ENCODE results near the gene USP15. TPM values are rescaled to one million over a fixed set of nuclear protein-coding genes. Genes with fewer than 3 reads are reported as not detected.

Gene USP15
- total RNA-seq, 1 experiment from 2014 or later = 35.3 TPM

DNA sequence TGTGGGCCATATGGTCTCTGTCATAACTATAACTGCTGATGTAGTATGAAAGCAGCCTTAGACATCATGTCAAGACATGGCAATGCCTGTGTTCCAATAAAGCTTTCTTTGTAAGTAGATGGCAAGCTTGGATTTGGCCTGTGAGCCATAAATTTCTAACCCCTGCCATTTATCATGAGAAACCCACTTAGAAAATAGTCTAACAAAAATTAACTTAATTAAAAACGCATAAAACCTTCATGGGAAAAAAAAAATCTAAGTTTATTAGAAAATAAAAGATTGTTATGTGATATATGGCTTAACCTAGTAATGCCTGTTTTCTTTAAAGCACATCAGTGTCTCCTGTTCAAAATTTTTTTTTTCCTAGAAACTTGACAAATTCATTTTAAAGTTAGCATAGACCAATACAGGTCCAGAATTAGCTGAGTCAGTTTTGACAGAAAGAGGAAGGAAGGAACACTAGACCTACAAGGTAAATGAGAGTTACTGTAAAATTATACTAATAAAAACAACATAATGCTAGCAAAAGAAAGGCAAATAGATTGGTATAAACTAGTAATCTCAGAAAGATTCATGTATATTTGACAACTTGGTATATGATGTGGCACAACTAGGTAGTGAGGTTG lies 68.2 kb downstream of the USP15 start:
- no peak overlapping the region for H3T11ph ChIP-seq (ENCODE audit: low read length)
- no peaks in the 10 kb centered on the region for H3K9me3 Mint-ChIP-seq
- H2BK120ac ChIP-seq (ENCODE audit: low read depth, low read length, poor library complexity, severe bottlenecking) = no peak overlapping the region
- no peak overlapping the region for H2AFZ ChIP-seq (ENCODE audit: low read length)
- H4K5ac ChIP-seq (ENCODE audit: insufficient read length, low read depth, low read length) = no peak overlapping the region
- H3K4me3 Mint-ChIP-seq = no peak overlapping the region
- TF ChIP-seq, protein P1, sequence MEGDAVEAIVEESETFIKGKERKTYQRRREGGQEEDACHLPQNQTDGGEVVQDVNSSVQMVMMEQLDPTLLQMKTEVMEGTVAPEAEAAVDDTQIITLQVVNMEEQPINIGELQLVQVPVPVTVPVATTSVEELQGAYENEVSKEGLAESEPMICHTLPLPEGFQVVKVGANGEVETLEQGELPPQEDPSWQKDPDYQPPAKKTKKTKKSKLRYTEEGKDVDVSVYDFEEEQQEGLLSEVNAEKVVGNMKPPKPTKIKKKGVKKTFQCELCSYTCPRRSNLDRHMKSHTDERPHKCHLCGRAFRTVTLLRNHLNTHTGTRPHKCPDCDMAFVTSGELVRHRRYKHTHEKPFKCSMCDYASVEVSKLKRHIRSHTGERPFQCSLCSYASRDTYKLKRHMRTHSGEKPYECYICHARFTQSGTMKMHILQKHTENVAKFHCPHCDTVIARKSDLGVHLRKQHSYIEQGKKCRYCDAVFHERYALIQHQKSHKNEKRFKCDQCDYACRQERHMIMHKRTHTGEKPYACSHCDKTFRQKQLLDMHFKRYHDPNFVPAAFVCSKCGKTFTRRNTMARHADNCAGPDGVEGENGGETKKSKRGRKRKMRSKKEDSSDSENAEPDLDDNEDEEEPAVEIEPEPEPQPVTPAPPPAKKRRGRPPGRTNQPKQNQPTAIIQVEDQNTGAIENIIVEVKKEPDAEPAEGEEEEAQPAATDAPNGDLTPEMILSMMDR (conservative IDR thresholded peaks at IDR 0.05) = no peak
- 100% methylated on average over 1 of the region's 1 CpG for WGBS (ENCODE audit: extremely low coverage, insufficient read length, low lambda C conversion rate)
- no peaks in the 10 kb centered on the region for H3K23me2 ChIP-seq (ENCODE audit: insufficient read length, low read depth, low read length, poor library complexity, severe bottlenecking)
- H3K36me3 Mint-ChIP-seq (ENCODE audit: insufficient read depth in 1 of 3, low read depth in 3 of 3) = no peaks in the 10 kb centered on the region
- H4K8ac ChIP-seq (replicated peaks; ENCODE audit: insufficient read length, low read depth, low read length) = no peak overlapping the region
- H3K79me1 ChIP-seq (ENCODE audit: insufficient read depth, low read depth, low read length, poor library complexity, severe bottlenecking) = no peaks in the 10 kb centered on the region
- H3K79me2 ChIP-seq (ENCODE audit: insufficient read depth, low read length) = no peaks in the 10 kb centered on the region
- H3K4me1 ChIP-seq (ENCODE audit: insufficient read depth, low read length) = no peaks in the 10 kb centered on the region
- no peak overlapping the region; a peak in 1 of 7 replicates for H3K27ac Mint-ChIP-seq
- no peaks in the 10 kb centered on the region for H3K27me3 ChIP-seq (ENCODE audit: insufficient read depth, low read length)
- no peak overlapping the region for H3K4me2 ChIP-seq (ENCODE audit: insufficient read depth, insufficient read length, low read length)
- H2BK12ac ChIP-seq (ENCODE audit: insufficient read length, low read depth, low read length) = no peak overlapping the region
- H4K20me1 ChIP-seq (ENCODE audit: control insufficient read depth, insufficient read depth, insufficient read length) = no peaks in the 10 kb centered on the region
- no peak overlapping the region for H3K23ac ChIP-seq (ENCODE audit: insufficient read length, low read depth, low read length)
- no peaks in the 10 kb centered on the region for H3K4me1 Mint-ChIP-seq
- H3K27ac ChIP-seq (ENCODE audit: insufficient read length, low read depth, low read length) = no peak overlapping the region
- no peak overlapping the region for H2AK5ac ChIP-seq (ENCODE audit: insufficient read length, low read length)
- H3K18ac ChIP-seq (ENCODE audit: insufficient read length, low read depth, low read length) = no peak overlapping the region
- H3K14ac ChIP-seq (ENCODE audit: insufficient read depth, low read length) = no peak overlapping the region
- no peak overlapping the region for H3K56ac ChIP-seq (ENCODE audit: insufficient read length, low read depth, low read length)
- no peak overlapping the region for H2BK20ac ChIP-seq (ENCODE audit: low read depth, low read length, poor library complexity, severe bottlenecking)
- H4K91ac ChIP-seq (ENCODE audit: insufficient read length, low read depth, low read length) = no peak overlapping the region
- H3K27me3 Mint-ChIP-seq (ENCODE audit: low read depth) = no peaks in the 10 kb centered on the region
- H3K9ac ChIP-seq (ENCODE audit: extremely low read depth, insufficient read length, low read length) = no peak overlapping the region
- H3K9me3 ChIP-seq (ENCODE audit: control insufficient read depth, low read depth, low read length) = no peaks in the 10 kb centered on the region
- no peak for DNase-seq
- H2BK5ac ChIP-seq (ENCODE audit: insufficient read length, low read length) = no peak overlapping the region
- no peak overlapping the region for H2BK15ac ChIP-seq (ENCODE audit: low read depth, low read length)
- no peak overlapping the region for H3K4ac ChIP-seq (ENCODE audit: low read depth, low read length)
